ENCODE measurements around the gene SOCS7.

SOCS7 gene

GRCh38 chr17:38339891-38340290 lies 11.8 kb upstream of the SOCS7 start:
- peaks cover 3% of the 10 kb centered on the region for H3K4me1 ChIP-seq (ENCODE audit: control insufficient read depth, low read depth, low read length)
- no peaks in the 10 kb centered on the region for H3K36me3 ChIP-seq (ENCODE audit: control insufficient read depth, low read depth, low read length)
- no peak overlapping the region for H3K4me3 ChIP-seq (ENCODE audit: low read length)
- H3K9ac ChIP-seq (ENCODE audit: low read length) = no peak overlapping the region
- no peak overlapping the region for H3K27ac ChIP-seq (ENCODE audit: low read length)
- H3K9me3 ChIP-seq (ENCODE audit: control insufficient read depth, low read depth, low read length) = no peaks in the 10 kb centered on the region
- no peaks in the 10 kb centered on the region for H3K27me3 ChIP-seq (ENCODE audit: control insufficient read depth, insufficient read depth, low read length)

- no peak overlapping the region for H3K27ac ChIP-seq (ENCODE audit: low read length)
Observed at GRCh38 chr17:38341035-38341721, 10.5 kb upstream of the SOCS7 start.

GRCh38 chr17:38342886-38343607 lies 8.6 kb upstream of the SOCS7 start:
- H3K9ac ChIP-seq (ENCODE audit: low read length) = no peak overlapping the region
- peaks cover 3% of the 10 kb centered on the region for H3K4me1 ChIP-seq (ENCODE audit: control insufficient read depth, low read depth, low read length)
- H3K9me3 ChIP-seq (ENCODE audit: control insufficient read depth, low read depth, low read length) = no peaks in the 10 kb centered on the region
- H3K27ac ChIP-seq (ENCODE audit: low read length) = no peak overlapping the region
- no peak overlapping the region for H3K4me3 ChIP-seq (ENCODE audit: low read length)
- H3K27me3 ChIP-seq (ENCODE audit: control insufficient read depth, insufficient read depth, low read length) = no peaks in the 10 kb centered on the region
- H3K36me3 ChIP-seq (ENCODE audit: control insufficient read depth, low read depth, low read length) = no peaks in the 10 kb centered on the region

More at GRCh38 chr17:38341035-38341721, 10.5 kb upstream of the SOCS7 start:
- no peak overlapping the region for H3K4me3 ChIP-seq (ENCODE audit: low read length)
- H3K9ac ChIP-seq (ENCODE audit: low read length) = no peak overlapping the region
- peaks cover 3% of the 10 kb centered on the region for H3K4me1 ChIP-seq (ENCODE audit: control insufficient read depth, low read depth, low read length)
- no peaks in the 10 kb centered on the region for H3K9me3 ChIP-seq (ENCODE audit: control insufficient read depth, low read depth, low read length)
- no peaks in the 10 kb centered on the region for H3K36me3 ChIP-seq (ENCODE audit: control insufficient read depth, low read depth, low read length)
- H3K27me3 ChIP-seq (ENCODE audit: control insufficient read depth, insufficient read depth, low read length) = no peaks in the 10 kb centered on the region

- no peak within 1 kb of the TSS for H3K4me3 ChIP-seq (ENCODE audit: low read length)
- peaks cover 3% of the 10 kb centered on the region for H3K4me1 ChIP-seq (ENCODE audit: control insufficient read depth, low read depth, low read length)
- no peak within 1 kb of the TSS for H3K9ac ChIP-seq (ENCODE audit: low read length)
- no peak within 1 kb of the TSS for H3K27ac ChIP-seq (ENCODE audit: low read length)
- no peaks in the 10 kb centered on the region for H3K9me3 ChIP-seq (ENCODE audit: control insufficient read depth, low read depth, low read length)
- H3K27me3 ChIP-seq (ENCODE audit: control insufficient read depth, insufficient read depth, low read length) = no peaks in the 10 kb centered on the region
- H3K36me3 ChIP-seq (ENCODE audit: control insufficient read depth, low read depth, low read length) = no peaks in the 10 kb centered on the region
Observed at GRCh38 chr17:38343608-38344419, 7.8 kb upstream of the SOCS7 start, which contains the start of gene GPR179. Gene GPR179 (minus strand): TSS chr17:38343956. CDS start chr17:38343789, 167 bp downstream.

GRCh38 chr17:38344420-38344745 lies 7.3 kb upstream of the SOCS7 start:
- no peaks in the 10 kb centered on the region for H3K9me3 ChIP-seq (ENCODE audit: control insufficient read depth, low read depth, low read length)
- H3K4me3 ChIP-seq (ENCODE audit: low read length) = no peak overlapping the region
- no peaks in the 10 kb centered on the region for H3K27me3 ChIP-seq (ENCODE audit: control insufficient read depth, insufficient read depth, low read length)
- no peaks in the 10 kb centered on the region for H3K36me3 ChIP-seq (ENCODE audit: control insufficient read depth, low read depth, low read length)
- no peak overlapping the region for H3K9ac ChIP-seq (ENCODE audit: low read length)
- peaks cover 3% of the 10 kb centered on the region for H3K4me1 ChIP-seq (ENCODE audit: control insufficient read depth, low read depth, low read length)
- H3K27ac ChIP-seq (ENCODE audit: low read length) = no peak overlapping the region

- Histone ChIP-seq H3K27me3 (ENCODE audit: control insufficient read depth, insufficient read depth, low read length) (no peaks in the 10 kb centered on the region), H3K36me3 (ENCODE audit: control insufficient read depth, low read depth, low read length) (no peaks in the 10 kb centered on the region), H3K27ac (ENCODE audit: low read length) (no peak overlapping the region), H3K4me3 (ENCODE audit: low read length) (no peak overlapping the region), H3K4me1 (ENCODE audit: control insufficient read depth, low read depth, low read length) (peaks cover 11% of the 10 kb centered on the region), H3K9ac (ENCODE audit: low read length) (no peak overlapping the region), H3K9me3 (ENCODE audit: control insufficient read depth, low read depth, low read length) (no peaks in the 10 kb centered on the region)
Observed at GRCh38 chr17:38345743-38346142, 5.9 kb upstream of the SOCS7 start.

GRCh38 chr17:38349097-38349730 lies 2.4 kb upstream of the SOCS7 start:
- Histone ChIP-seq H3K9me3 (ENCODE audit: control insufficient read depth, low read depth, low read length) (no peaks in the 10 kb centered on the region), H3K9ac (ENCODE audit: low read length) (no peak overlapping the region), H3K4me1 (ENCODE audit: control insufficient read depth, low read depth, low read length) (peaks cover 12% of the 10 kb centered on the region), H3K36me3 (ENCODE audit: control insufficient read depth, low read depth, low read length) (no peaks in the 10 kb centered on the region), H3K27me3 (ENCODE audit: control insufficient read depth, insufficient read depth, low read length) (no peaks in the 10 kb centered on the region), H3K27ac (ENCODE audit: low read length) (no peak overlapping the region), H3K4me3 (ENCODE audit: low read length) (no peak overlapping the region)

GRCh38 chr17:38350035-38350434 lies 1.6 kb upstream of the SOCS7 start:
- Histone ChIP-seq H3K9me3 (ENCODE audit: control insufficient read depth, low read depth, low read length) (no peaks in the 10 kb centered on the region), H3K27me3 (ENCODE audit: control insufficient read depth, insufficient read depth, low read length) (no peaks in the 10 kb centered on the region), H3K27ac (ENCODE audit: low read length) (no peak overlapping the region), H3K4me3 (ENCODE audit: low read length) (no peak overlapping the region), H3K9ac (ENCODE audit: low read length) (no peak overlapping the region), H3K36me3 (ENCODE audit: control insufficient read depth, low read depth, low read length) (no peaks in the 10 kb centered on the region), H3K4me1 (ENCODE audit: control insufficient read depth, low read depth, low read length) (peaks cover 13% of the 10 kb centered on the region)

GRCh38 chr17:38352245-38353085 lies 821 bp downstream of the SOCS7 start:
- H3K27ac ChIP-seq (ENCODE audit: low read length) = no peak overlapping the region
- H3K4me3 ChIP-seq (ENCODE audit: low read length) = peak overlapping the region; percentile 53

GRCh38 chr17:38353086-38353604 lies 1.5 kb downstream of the SOCS7 start:
- no peaks in the 10 kb centered on the region for H3K9me3 ChIP-seq (ENCODE audit: control insufficient read depth, low read depth, low read length)
- peak overlapping the region; percentile 25 for H3K9ac ChIP-seq (ENCODE audit: low read length)
- no peak overlapping the region for H3K27ac ChIP-seq (ENCODE audit: low read length)
- H3K36me3 ChIP-seq (ENCODE audit: control insufficient read depth, low read depth, low read length) = no peaks in the 10 kb centered on the region
- H3K4me1 ChIP-seq (ENCODE audit: control insufficient read depth, low read depth, low read length) = peaks cover 17% of the 10 kb centered on the region
- H3K27me3 ChIP-seq (ENCODE audit: control insufficient read depth, insufficient read depth, low read length) = no peaks in the 10 kb centered on the region
- H3K4me3 ChIP-seq (ENCODE audit: low read length) = peak overlapping the region; percentile 53

More at GRCh38 chr17:38352245-38353085, 821 bp downstream of the SOCS7 start:
- no peaks in the 10 kb centered on the region for H3K9me3 ChIP-seq (ENCODE audit: control insufficient read depth, low read depth, low read length)
- no peaks in the 10 kb centered on the region for H3K36me3 ChIP-seq (ENCODE audit: control insufficient read depth, low read depth, low read length)
- no peaks in the 10 kb centered on the region for H3K27me3 ChIP-seq (ENCODE audit: control insufficient read depth, insufficient read depth, low read length)
- H3K4me1 ChIP-seq (ENCODE audit: control insufficient read depth, low read depth, low read length) = peaks cover 13% of the 10 kb centered on the region
- H3K9ac ChIP-seq (ENCODE audit: low read length) = peak overlapping the region; percentile 25
